HL-60/S4 (cell line): ENCODE measurements around the gene EFCAB6.

Experiments used
- in situ Hi-C: fragments of 300-500 bp; cut with MboI; formaldehyde crosslinking; loops from 2 replicates; pipeline ENCODE4 v1.14.3; 2022; ENCODE audit warnings: low sequenced_read_pairs

EFCAB6 gene

DNA sequence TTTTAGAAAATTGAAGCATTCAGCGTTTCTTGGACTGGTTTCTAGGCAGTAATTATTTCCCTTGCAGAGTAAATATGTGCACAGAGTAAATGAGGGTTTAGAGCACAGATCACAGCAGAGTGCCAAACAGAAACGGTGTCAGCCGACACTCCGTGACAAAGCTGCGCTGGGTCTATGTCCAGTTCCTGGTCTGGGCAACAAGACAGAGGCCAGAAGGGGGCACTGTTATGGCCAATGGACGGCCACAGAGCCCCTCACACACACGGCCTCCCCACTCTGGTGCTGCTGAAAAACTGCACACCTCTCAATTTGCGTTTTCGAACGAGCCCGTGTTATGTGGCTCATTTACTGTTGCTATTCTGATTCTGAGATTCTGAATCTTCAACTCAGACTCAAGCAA lies 219.6 kb downstream of the EFCAB6 start:
- in situ Hi-C loops, result no loop called here

DNA sequence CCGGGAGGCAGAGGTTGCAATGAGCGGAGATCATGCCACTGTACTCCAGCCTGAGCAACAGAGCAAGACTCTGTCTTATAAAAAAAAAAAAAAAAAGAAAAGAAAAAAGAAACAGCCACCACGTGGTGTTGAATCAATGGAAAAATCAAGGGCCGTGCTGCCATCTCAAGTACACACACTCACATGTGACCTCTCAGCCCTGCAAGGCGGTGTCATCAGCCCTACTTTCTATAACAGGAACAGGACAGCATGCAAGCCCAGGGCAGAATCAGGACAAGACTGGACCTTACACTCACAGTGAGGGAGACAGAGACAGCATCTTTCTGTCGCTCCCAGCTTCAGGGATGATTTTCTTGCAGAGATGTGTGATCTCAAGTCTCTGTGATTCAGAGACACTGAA lies 220.7 kb downstream of the EFCAB6 start:
- in situ Hi-C loops, result no loop called here

DNA sequence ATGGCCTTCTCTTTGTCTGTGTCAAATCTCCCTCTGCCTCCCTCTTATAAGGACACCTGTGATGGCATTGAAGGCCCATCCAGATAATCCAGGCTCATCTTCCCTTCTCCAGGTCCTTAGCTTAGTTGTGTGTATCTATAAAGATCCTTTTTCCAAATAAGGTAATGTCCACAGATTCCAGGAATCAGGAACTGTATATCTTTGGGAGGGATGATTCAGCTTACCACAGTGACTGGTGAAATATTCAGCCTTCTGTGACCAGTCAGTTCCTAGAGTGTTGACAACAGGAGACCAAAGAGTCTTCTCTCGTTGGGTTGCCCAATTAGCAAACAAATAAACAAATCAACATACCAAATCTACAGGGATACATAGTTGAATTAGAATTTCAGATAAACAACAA lies 224.5 kb downstream of the EFCAB6 start:
- in situ Hi-C loops, result no loop called here

DNA sequence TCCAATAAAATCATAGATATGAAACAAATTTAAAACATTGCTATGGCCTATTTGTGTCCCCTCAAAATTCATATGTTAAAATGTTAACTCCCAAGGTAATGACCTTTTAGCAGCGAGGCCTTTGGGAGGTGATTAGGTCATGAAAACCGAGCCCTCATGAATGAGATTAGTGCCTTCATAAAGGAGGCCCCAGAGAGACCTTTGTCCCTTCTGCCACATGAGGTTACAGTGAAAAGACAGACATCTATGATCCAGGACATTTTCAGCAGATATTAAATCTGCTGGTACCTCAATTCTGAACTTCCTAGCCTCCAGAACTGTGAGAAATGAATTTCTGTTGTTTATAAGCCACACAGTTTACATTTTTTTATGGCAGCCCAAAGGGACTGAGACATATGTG lies 228.6 kb downstream of the EFCAB6 start:
- in situ Hi-C loops, result no loop called here

DNA sequence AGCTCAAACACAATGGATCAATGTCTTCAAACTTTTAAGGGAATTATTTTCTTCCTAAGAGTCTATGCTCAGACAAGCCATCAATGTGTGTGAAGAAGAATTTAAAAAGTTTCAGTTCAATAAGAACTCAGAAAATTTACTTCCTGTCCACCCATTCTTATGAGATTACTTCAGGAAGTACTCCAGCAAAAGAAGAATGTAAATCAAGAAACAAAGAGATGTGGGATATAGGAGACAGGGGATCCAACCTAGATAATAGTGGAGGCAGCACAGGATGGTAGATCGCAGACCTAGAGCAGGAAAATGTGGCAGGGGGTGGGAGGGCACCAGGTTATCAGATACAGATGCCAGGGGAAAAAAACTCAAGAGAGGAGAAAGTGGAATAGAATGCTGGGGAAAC lies 229.7 kb downstream of the EFCAB6 start:
- in situ Hi-C loops, result no loop called here

DNA sequence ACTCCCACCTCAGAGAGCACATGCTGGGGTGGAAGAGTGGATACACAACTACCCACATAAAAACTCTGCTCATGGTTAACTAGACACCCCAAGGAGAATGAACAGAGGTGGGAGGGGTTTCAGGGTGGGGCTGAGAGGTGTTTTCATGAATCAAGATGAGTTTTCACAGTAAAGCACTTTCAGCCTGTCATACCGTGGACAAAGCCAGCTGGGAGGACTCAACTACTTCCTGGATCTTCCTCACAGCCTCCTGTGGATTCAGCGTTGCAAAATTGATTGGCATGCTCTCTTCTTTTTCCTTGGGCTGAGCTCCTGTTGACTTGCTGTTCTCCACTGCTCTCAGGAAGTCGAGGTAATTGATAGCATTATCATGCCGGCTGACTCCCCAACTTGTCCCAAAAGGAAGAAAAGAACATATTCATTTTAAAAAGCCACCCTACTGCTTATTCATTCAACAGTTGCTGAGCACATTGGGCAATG lies 231.8 kb downstream of the EFCAB6 start:
- in situ Hi-C loops, result no loop called here

DNA sequence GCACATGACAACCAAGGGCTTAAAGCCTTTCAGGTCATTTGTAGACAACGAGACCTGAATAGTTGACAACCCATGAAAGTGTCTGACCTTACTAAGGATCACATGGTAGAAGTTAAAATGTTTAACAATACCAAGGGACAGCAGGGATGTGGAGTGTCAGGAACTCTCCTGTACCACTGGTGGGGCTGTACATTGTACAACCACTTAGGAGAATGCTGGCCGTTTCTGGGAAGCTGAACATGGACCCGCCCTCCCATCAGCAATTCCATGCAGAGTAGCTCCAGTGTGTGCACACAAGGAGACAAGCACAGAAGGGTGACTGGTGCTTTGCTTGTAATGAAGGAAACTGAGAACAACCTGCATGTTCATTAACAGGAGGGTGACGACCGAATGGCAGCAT lies 237.4 kb downstream of the EFCAB6 start:
- in situ Hi-C loops, result no loop called here

DNA sequence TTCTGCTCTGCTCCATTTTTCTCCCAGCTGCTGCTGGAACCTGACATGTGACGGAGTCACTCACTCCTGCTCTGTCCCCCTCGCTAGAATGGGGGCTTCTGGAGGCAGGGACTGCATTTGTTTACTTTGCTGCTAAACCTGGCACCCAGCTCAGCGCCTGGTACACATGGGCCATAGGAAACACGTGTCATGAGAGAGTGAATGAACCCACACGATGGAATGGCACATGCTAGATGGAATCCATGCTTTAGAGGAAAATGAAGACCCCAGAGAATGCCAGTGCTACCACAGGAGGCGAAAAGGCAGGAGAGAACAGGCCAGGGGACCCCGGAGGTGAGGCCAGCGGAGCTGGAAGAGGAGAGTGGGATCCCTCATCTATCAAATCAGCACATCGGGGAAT lies 239.4 kb downstream of the EFCAB6 start:
- in situ Hi-C loops, result no loop called here

DNA sequence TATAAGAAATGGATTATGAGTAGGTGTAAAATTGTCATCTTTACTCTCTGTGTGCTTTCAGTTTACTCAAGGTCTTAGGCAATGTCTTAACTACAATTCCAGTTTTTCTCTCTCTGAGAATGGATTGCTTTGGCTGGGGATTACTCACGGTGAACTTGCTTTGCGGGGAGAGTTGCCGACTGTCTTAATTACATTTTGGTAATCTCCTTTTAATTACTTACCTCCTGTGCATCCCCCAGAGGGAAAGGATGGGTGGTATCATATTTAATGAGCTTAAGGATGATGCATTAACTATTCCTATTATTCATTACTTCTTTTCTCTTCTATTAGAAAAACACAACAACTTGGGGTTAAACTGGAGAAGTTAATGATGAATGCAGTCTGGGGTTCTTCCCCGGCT lies 240.9 kb downstream of the EFCAB6 start:
- in situ Hi-C loops, result no loop called here

DNA sequence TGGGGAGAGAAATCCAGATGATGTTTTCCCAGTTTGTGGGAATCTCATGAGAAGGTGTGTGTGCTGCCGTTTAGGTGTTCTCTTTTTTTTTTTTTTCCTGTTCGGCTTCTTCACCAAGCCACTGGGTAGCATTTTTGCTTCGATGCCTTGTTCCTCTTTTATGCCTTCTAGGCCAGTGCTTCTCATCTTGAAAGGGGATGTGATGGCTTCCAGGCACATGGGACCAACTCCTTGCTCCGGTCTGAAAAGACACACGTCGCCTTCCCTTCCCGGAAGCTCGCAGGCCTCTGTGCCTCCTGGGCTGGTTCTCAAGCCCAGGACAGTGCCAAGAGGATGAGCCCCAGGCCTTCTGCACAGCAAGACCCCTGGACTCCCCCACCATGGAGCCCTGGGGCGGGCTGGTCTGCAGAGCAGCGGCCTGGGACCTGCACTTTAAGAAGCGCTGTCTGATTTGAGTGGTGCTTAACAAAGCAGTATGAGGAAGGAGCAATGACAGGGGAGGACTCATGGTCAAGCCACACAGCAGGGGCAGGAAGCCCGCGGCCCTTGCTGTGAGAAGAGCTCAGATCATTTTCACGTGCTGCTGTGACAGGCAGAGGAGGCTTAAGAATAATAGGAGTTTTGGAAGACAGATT lies 241.5 kb downstream of the EFCAB6 start:
- in situ Hi-C loops, result no loop called here

DNA sequence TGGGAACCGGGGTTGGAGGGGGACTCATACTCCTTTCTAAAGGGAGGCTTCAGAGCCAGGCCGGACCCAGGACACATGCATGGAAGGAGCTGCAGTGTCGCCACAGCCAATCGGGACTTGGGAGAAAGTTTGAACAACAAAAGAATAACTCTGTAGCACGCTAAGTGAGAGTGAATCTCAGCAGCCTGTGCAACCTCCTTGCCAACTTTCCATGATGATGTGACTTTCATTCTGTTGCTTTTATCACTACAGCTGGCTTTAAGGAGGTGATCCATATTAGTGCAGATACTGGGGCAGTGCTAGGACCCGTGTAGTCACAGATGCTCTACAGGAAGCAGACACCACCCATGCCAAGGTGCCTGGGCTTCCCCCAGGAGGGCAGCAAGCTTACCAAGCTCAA lies 243.0 kb downstream of the EFCAB6 start:
- in situ Hi-C loops, result no loop called here

DNA sequence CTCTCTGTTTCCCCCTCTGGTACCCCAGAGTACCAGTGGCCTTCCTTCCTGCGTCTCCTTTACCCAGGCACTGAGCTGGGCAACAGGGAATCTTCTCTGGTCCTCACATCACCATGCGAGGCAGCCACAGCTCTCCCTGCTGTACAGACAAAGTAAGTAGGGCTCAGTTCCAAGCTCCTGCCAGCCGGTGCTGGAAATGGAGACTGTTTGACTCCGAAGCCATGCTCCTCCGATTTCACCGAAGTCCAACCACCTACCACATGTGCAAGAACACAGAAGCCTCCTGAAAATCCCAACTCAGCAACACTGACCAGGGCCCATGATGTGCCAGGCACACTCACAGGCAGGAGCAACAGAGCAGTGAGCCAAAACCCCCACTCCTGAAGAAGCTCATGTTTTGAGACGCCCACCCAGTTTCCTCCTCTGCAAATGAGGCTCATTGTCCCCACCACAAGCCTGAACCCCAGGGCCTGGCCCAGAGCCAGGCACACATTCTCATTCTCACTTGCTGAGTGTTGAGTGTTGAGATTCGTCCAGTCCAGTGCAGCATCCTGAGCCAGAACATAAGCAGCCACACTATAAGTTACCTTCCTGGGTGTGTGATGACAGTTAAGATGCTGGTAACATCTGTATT lies 244.3 kb downstream of the EFCAB6 start:
- in situ Hi-C loops, result no loop called here

DNA sequence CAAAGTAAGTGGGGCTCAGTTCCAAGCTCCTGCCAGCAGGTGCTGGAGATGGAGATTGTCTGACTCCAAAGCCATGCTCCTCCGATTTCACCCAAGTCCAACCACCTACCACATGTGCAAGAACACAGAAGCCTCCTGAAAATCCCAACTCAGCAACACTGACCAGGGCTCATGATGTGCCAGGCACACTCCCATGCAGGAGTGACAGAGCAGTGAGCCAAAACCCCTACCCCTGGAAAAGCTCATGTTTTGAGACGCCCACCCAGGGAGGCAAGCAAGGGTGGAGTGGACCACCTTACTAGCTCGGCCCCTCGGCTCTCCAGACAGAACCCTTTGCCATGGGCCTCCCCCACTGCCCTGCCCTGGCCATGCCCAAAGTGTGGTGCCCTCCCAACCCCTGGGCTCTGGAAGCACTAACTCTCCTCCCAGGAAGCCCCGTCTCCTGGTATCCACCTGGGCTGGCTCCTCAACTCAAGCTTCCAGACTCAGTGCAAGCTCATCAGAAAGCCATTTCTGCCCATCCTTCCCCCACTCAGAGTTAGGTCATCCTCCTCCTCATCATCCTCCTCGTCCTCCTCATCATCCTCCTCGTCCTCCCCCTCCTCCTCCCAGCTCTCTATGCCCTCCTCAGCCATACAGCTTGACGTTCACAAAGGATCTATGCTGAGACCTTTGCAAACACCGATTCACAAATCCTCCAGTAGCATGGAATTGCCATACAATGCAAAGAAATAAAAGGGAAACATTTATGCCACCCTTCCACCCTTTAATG lies 245.4 kb downstream of the EFCAB6 start:
- in situ Hi-C loops, result no loop called here

DNA sequence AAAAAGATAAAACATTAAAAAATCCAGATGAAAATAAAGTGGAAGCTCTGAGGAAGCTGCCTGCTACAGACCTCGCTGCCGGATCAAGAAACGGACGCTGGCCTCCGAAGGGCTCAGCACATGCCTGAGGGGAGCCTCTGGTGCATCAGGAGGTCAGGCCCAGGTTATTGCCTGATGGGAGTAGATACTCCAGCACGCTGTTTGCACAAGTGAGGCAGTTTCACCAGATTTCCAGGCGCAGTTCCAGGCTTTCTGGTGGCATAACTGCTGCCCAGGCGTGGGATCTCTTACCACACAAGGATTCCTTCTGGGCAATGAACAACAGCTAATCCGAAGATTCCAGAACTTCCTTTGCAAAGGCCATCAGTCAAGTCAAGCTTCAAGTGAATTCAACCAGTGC lies 246.1 kb downstream of the EFCAB6 start:
- in situ Hi-C loops, result no loop called here

DNA sequence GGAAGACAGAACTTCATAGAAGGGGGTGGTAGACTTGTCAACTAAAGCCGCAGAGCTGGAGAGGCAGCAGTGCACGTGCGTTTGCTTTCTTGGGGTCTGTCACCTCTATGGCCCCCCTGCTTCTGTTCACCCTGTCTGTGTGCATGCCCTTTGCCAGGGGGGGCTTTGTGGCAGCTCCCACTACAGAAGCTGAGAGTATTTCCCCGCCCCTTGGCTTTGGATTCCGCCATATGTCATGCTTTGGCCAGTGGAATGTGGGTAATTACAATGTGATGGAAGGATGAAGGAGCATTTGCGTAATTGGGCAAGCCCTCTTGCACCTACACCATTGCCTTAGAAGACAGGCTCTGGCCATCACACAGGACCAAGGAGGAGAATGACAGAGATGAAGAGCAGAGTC lies 247.2 kb downstream of the EFCAB6 start:
- in situ Hi-C loops, result no loop called here

DNA sequence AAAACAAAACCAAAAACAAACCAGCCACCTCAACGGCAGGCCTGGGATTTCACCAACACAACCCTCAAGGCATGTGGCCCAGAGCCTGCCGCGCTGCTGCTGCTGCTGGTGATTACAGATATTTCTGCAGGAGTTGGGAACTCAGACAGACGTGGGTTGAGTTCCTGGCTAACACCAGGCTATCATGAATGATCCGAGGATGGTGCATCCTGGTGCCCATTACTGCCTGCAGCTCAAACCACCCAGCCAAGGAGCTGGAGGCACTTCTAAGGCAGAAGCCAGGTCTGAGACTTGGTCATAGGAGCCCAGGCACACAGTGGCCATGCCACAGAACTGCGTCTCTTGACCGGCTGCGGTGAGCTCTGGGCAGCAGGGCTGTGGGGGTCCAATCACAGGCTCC lies 248.5 kb downstream of the EFCAB6 start:
- in situ Hi-C loops, result no loop called here

DNA sequence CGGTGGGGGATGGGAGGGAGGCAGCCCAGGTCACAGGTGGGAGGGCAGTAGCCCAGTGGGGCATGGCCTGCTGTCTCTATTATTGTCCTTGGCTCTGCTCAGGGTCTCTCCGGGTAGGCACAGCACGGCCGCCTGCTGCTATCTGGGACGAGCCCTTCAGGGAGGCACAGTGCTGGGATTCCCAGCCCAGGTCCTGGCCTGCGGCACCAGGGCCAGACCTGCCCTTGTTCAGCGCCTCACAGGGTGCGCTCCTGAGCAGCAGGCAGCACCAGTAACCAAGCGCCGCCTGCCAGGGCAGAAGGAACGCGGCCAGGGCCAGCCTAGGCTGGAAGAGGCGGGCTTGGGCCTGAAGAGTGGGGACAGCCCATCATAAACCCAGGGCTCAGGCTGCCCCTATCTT lies 249.3 kb downstream of the EFCAB6 start:
- in situ Hi-C loops, result no loop called here

DNA sequence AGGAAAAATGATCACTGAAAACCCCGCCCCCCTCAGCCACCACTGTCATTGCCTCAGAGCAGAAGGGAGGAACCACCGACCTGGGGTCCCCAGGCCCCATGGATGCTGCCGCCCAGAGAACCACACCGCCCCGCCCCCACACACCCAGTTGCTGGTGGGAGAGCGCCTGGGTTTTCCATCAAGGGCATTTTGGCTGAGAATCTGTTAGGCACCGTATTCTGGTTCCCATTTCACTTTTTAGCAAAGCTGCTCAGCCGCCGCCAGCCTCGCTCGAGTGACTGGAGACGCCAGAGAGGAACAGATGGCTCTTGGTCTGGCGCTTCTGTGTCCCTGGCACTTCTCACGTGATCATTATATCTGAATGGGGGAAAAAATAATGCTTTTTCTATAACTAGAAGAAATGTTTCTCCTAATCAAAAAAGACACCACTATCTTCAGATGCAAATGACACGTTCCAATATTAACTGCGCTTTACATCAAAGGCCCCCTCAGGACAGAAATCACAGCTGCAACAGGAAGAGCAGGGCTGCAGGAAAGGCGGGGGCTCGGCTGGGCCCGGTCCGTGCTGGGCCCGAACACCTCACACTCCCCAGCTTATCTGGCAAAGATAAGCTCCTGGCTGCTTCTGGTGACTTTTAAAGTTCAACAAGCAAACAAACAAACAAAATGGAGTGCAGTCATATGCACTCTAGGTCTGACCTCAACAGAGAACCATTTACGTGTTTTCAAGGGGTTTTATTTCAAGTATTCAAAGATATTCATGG lies 250.5 kb downstream of the EFCAB6 start:
- in situ Hi-C loops, result no loop called here

DNA sequence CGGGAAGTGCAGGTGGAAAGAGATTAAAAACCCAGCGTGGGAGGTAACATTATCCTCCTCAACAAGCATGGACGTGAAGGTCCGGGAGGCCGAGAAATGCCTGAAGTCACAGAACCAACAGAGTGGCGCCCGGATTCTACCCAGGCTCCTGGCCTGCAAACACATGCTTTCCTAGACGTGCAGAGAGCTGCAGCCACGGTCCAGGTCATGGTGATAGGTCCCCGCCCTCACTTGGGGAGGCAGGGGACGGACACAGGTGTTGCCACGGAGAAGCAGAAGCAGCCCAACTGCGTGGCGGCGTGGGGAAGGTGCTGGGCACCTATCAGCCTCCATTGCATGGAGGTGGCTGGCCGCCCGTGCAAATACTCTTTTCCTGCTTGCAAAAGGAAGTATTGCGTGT lies 251.5 kb downstream of the EFCAB6 start:
- in situ Hi-C loops, result no loop called here

DNA sequence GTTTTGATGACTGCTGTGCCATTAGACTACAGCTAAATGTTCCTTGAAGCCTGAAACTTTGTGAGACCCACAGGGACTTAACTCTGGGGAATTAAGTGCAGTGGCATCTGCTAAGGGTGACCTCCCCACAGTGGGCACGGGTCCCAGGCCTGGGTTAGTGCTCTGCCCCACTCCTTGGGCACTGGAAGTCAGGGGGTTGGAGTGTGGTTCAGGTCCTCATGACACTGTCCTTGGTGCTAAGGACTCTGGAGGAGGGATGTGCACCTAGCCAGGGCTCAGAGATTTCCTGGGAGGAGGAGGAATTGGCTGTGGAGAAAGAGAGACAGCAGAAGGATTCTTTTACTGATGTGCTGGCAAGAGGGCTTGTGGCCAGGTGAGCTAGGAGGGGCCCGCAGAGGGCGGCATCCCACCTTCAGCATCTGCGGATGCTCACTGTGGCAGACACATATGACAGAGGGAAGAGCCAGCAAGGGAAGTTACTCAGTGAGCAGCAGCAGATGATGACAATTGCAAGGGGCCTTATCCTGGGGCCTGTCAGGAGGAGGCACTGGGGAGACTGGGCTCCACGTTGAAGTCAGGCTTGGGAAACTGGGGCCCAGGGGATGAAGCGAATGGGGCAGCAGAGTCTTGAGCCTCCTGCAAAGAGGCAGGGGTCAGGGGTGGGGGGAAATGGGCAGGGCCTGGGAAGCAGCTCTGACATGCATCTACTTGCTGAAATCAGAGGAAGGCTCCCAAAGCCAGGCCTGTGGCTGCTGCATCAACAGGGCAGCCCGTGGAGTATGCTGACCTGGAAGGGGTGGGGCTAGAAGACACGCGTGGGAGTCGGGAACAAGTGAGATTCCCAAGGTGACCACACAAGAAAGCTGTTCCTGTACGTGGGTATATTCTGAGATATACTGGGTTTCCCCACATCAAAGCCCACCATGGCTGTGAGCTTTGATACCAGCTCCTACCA lies 256.3 kb downstream of the EFCAB6 start:
- in situ Hi-C loops, result no loop called here
